Fibroblast of peridontal ligament (primary cell): Measurements from ENCODE around the gene TNFSF13.

ENCODE experiments used
- DNase-seq: peaks from one replicate; pipeline ENCODE4 v3.0.0-alpha.2; 2010; ENCODE audit errors: extremely low read depth

TNFSF13 gene

DNA sequence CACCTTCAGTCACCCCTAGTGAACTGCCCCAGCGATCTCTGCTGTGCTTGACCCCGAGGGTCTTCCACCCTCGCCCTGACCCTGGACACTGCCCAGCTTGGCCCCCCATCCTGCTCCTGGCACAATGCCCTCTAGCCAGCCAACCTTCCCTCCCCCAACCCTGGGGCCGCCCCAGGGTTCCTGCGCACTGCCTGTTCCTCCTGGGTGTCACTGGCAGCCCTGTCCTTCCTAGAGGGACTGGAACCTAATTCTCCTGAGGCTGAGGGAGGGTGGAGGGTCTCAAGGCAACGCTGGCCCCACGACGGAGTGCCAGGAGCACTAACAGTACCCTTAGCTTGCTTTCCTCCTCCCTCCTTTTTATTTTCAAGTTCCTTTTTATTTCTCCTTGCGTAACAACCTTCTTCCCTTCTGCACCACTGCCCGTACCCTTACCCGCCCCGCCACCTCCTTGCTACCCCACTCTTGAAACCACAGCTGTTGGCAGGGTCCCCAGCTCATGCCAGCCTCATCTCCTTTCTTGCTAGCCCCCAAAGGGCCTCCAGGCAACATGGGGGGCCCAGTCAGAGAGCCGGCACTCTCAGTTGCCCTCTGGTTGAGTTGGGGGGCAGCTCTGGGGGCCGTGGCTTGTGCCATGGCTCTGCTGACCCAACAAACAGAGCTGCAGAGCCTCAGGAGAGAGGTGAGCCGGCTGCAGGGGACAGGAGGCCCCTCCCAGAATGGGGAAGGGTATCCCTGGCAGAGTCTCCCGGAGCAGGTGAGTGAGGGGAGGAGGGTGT, at the start of gene TNFSF13:
Gene TNFSF13, plus strand, starts transcription at position 207 of the 776 bp plus-strand sequence. Its CDS starts 290 bp downstream, at position 497.
- DNase-seq = no peak

GRCh38 chr17:7508846-7509245, 49.7 kb upstream of the TNFSF13 start:
- no peak for DNase-seq

GRCh38 chr17:7509937-7510336, 48.6 kb upstream of the TNFSF13 start:
- DNase-seq = no peak

GRCh38 chr17:7511108-7511507, 47.4 kb upstream of the TNFSF13 start:
- DNase-seq = no peak

- DNase-seq = no peak
These were observed 46.4 kb upstream of the TNFSF13 start for GRCh38 chr17:7512105-7512504.

DNA sequence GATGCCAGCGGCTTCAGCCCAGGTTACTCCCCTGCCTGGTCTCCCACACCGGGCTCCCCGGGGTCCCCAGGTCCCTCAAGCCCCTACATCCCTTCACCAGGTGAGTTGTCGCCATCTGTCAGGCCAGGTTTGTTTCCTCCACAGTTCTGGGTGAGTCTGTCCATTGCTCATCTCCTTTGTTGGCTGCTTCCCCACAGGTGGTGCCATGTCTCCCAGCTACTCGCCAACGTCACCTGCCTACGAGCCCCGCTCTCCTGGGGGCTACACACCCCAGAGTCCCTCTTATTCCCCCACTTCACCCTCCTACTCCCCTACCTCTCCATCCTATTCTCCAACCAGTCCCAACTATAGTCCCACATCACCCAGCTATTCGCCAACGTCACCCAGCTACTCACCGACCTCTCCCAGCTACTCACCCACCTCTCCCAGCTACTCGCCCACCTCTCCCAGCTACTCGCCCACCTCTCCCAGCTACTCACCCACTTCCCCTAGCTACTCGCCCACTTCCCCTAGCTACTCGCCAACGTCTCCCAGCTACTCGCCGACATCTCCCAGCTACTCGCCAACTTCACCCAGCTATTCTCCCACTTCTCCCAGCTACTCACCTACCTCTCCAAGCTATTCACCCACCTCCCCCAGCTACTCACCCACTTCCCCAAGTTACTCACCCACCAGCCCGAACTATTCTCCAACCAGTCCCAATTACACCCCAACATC, 45.6 kb upstream of the TNFSF13 start:
- DNase-seq = no peak

DNA sequence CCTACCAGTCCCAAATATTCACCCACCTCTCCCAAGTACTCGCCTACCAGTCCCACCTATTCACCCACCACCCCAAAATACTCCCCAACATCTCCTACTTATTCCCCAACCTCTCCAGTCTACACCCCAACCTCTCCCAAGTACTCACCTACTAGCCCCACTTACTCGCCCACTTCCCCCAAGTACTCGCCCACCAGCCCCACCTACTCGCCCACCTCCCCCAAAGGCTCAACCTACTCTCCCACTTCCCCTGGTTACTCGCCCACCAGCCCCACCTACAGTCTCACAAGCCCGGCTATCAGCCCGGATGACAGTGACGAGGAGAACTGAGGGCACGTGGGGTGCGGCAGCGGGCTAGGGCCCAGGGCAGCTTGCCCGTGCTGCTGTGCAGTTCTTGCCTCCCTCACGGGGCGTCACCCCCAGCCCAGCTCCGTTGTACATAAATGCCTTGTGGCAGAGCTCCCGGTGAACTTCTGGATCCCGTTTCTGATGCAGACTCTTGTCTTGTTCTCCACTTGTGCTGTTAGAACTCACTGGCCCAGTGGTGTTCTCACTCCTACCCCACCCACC, 44.6 kb upstream of the TNFSF13 start:
- DNase-seq = no peak

GRCh38 chr17:7515911-7516610, 42.5 kb upstream of the TNFSF13 start:
- DNase-seq = no peak

GRCh38 chr17:7523033-7523432, 35.5 kb upstream of the TNFSF13 start:
- no peak for DNase-seq

DNA sequence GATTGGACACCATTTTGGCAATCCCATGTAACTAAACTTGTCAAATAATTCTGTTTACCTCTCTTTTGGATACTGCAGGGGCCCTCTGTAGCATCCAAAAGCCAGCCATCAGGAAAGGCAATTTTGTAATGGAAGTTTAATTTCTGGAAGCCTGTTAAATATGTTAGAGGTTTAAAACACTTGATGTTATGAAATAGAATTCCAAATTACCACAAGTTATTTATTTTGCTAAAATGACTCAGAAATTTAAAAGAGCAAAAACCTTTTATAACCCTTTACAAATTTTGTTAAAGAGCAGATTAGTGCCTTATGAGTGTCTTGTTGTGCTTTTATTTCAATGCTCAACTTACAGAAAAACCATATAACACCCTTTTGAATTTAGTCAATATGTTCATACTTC, 29.7 kb upstream of the TNFSF13 start:
- DNase-seq = no peak

GRCh38 chr17:7530023-7530900, 28.3 kb upstream of the TNFSF13 start:
- DNase-seq = no peak

DNA sequence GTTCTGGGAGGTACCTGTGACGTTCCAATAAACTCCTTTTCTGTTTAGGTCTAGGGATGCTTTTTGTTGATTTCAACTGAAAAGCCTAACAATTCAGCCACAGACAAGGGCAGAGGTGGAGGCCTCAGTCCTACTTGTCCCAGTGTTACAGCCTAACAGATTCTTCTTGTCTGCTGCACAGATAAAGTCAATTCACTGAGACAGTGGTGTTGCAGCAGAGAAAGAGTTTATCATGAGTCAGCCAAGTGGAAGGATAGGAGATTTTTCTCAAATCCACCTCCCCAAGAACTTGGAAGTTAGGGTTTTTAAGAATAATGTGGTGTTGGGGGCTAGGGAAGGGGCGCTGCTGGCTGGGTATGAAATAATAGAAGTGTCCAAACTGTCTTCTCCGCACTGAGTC, 20.5 kb upstream of the TNFSF13 start:
- DNase-seq = no peak

DNA sequence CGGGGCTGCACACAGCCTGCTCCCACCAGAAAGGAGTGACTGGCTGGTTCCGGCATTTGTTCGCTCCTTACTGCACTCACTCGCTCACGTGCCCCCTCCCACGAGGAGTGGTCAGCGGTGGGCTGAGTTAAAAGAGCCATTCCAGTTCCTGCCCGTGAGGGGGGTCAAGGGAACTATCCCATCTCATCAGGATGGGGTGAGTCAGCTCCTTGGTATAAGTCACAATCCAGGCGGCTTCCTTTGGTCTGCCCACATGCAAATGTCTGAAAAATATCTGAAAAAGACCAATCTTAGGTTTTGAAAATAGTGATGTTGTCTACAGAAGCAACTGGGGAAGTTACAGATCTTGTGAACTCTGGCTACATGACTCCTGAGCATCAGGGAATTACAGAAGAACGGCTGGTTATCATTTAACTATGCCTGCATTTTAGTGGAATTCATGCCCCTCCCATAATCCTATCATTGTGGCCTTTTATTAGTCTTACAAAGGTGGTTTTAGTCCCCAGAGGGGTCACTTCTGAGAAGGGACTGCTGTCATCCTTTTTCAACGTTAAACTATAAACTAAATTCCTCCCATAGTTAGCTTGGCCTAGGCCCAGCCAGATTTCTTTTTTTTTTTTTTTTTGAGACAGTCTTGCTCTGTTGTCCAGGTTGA, 19.5 kb upstream of the TNFSF13 start:
- no peak for DNase-seq

GRCh38 chr17:7541074-7541621, 17.4 kb upstream of the TNFSF13 start:
- DNase-seq = no peak

- DNase-seq = no peak
These were observed 13.6 kb upstream of the TNFSF13 start for GRCh38 chr17:7544911-7545310.

DNA sequence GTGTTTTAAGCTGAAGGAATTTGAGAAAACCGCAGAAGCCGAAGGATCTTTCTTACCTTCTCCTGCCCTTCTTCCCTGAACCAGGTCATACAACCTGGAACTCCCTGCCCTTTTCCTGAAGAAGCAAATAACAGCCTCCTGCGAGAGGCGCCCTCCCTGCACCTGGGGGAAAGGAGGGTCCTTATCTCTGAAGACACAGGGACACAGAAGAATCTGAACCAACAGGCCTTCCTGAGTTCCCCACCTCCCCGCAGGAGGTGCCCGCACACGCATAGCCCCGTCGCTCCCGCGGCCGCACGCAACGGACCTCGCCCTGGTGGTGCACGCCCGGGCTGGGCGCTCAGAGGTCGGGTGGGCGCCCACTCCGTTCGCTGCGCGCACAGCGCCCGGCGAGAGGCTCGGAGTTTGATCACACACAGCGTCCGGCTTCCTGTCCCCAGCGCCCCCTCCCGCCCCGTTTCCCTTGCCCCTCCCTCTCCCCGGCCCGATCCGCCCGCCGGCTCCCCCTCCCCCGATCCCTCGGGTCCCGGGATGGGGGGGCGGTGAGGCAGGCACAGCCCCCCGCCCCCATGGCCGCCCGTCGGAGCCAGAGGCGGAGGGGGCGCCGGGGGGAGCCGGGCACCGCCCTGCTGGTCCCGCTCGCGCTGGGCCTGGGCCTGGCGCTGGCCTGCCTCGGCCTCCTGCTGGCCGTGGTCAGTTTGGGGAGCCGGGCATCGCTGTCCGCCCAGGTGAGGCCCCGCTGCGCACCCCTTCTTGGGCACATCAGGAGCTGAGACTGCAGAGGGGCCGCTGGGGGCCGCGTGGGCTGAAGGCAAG, 9.8 kb upstream of the TNFSF13 start, which contains the start of gene TNFSF12:
Gene TNFSF12, plus strand, starts transcription at position 474 of the 816 bp plus-strand sequence. Its CDS starts 96 bp downstream, at position 570.
- peak; percentile 17 for DNase-seq

DNA sequence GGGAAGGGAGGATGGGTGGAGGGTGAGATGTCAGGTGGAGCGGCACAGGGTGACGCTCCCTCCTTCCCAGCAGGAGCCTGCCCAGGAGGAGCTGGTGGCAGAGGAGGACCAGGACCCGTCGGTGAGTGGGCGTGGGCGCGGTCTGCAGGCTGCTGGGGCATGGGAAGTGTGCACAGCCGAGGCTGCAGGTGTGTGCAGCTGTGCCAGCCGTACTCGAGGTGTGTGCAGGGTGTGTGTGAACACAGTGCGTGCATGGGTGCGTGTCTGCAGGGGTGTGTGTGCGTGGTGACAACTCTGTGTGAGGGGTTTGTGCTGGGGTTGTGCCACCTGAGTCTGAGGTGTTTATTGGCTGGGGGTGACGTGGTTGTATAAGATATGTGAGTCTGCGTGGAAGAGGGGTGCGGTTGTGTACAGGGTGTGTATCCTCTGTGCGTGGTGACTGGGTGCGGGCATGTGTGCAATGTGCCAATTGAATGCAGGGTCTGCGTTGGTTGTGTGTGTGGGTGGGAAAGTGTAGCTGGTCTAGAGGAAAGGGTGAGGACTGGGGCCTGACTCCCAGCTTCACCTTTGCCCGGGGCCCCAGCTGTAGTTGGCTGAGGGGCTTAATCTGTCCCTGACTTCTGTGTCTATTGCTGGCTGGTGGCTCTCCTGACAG, 9.0 kb upstream of the TNFSF13 start:
- DNase-seq = no peak

DNA sequence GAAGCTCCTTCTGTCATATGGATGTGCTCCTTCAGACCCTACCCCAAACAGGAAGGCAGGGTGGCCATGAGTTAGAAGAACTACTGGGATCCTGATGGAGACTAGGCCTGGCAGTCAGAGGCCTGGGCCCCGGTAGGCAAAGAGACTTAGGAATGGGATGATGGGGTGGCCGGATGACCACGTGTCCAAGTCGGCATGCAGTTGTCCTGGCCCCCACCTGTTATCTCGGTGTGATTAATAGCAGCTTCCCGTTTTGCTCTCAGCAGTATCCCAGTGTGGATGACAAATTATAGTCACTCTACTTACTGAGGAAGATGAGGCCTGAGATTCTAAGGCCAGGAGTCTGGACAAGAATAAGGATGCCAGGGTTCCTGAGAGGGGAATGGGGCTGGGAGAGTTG, 8.2 kb upstream of the TNFSF13 start:
- no peak for DNase-seq

DNA sequence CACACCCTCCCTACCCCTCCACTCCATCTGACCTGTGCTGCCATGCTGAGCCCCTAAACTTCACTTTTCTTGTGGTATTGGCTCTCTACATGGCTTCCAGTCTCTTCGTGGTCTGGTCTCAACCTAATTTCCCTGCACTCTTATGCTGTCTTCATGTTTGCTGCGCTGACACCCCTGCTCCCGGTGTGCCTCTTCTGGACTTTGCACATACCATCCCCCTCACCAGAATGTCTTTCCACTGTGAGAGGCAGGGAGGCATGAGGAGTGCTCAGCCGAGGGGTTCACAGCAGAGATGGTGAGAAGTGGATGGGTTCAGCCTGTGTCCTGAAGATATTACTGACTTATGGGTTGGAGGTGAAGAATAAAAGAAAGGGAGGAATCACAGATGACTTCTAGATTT, 7.2 kb upstream of the TNFSF13 start:
- no peak for DNase-seq
